GM21447 (cell line): ENCODE results near the gene RBM12.
A peak's percentile ranks its signal among the peaks of the same experiment; 100 is the strongest.
"Not testable (repeated sequence)": the region's sequence is repeated elsewhere in the genome, so short reads cannot be mapped to it uniquely, and the experiment has no call there.

Source experiments
- ATAC-seq: cut with Tn5 transposase; IDR thresholded peaks from one replicate; pipeline ENCODE4 v1.9.1; 2021; ENCODE audit not compliant: unreplicated experiment

The RBM12 gene

GRCh38 chr20:35698298-35699126 lies 33.8 kb upstream of the RBM12 start:
- peak; percentile 22 for ATAC-seq

DNA sequence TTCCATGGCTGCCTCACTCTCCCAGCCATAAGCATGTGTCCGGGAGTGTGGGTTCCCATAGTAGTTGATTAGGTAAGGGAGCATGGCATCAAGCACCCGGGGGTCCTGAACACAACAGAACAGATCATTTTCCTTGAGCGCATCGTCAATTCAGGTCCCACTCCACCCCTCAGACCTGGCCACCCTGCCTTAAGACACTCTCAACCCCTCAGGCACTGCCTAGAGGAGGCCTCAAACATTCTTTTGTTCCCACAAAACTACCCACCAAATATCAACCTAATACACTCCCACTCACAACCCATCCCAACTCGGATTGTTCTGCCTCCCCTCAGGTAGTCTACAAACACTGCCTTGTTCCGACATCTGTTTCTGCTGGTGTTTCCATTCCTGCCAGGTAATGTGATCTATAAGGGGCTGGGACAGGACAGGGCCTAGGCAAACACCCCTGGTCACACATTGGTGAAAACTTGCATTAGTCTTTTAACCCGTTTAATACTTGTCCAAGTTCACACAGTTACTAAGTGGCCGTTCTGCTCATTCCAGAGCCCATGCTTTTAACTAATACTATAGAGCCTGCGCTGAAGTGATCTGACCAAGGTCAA lies 33.1 kb upstream of the RBM12 start:
- ATAC-seq, result no peak

GRCh38 chr20:35695978-35696377 lies 31.3 kb upstream of the RBM12 start:
- ATAC-seq, result no peak

GRCh38 chr20:35695245-35695749 lies 30.6 kb upstream of the RBM12 start:
- no peak for ATAC-seq

GRCh38 chr20:35690265-35690664 lies 25.6 kb upstream of the RBM12 start:
- ATAC-seq, result no peak

- ATAC-seq, result not testable (repeated sequence)
These were observed 22.2 kb upstream of the RBM12 start for GRCh38 chr20:35686872-35687271.

DNA sequence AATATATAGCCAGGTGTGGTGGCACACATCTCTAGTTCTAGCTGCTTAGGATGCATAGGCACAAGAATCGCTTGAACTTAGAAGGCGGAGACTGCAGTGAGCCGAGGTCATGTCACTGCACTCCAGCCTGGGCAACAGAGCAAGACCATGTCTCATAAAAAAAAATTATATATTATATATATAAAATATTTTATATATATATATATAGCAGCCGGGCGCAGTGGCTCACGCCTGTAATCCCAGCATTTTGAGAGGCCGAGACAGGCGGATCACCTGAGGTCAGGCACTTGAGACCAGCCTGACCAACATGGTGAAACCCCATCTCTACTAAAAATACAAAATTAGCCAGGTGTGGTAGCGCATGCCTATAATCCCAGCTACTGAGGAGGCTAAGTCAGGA lies 20.7 kb upstream of the RBM12 start:
- ATAC-seq, result not testable (repeated sequence)

DNA sequence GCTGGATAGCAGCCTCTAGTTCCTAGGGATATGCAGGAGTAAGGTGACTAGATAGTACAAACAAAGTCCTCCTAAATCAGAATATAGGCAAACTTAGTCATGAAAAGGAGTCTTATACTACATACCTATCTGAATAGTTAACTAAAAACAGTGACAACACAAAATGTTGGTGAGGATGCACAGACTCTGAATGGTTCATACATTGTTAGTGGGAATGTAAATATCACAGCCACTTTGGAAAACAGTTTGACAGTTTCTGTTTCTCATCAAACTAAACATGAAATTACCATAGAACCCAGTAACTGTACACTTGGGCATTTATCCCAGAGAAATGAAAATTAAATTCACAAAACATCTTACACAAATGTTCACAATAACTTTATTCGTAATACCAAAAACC lies 17.3 kb upstream of the RBM12 start:
- ATAC-seq, result no peak

DNA sequence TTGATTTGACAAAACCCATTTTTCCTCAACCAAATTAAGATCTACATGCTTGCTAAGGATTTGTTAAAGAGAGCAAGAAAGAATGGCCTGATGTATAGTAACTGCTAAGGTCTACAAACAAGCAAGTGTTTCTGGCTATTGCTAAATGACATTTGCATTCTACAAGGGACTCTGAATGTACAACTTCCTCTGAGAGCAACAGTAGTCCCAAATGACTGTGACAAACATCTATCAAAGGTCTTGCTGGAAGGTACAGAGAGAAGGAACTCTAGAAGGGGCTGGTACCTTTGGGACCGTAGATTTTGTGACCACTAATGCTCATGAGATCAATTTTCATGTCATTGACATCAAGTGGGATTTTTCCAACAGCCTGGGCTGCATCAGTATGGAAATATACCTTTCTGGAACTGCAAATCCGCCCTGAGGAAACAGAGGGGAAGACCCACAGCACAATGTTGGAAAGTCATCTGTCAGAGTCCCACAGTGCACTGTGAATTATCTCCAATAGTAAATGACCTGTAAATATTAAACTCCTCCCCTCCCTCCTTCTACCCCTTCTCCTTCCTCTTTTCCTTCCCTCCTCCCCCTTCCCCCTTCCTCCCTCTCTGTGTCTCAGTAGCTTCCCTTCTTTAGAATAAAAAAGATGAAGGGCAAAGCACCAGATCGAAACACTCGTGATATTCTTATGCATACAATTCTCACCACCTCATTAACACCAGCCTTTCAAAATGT lies 15.9 kb upstream of the RBM12 start:
- ATAC-seq, result no peak

- ATAC-seq, result no peak
These were observed 10.2 kb upstream of the RBM12 start for GRCh38 chr20:35674921-35675320.

DNA sequence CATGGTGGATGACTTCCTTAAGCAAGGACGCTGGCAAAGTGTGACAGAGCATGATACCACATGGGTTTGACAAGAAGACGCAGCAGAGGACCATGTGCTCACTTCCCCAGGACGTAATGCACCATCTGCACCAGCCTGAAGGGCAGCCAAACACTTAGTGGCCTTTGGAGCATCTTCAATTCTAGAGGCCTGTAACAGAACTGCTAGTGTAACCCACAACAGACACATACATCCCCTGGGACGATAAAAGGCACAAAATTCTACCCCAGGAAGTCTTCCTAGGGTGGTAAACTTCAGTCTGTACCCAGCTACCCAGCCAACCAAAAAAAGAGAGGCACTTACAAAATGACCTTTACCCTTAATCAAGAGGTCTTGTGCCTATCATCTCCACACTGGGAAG lies 9.2 kb upstream of the RBM12 start:
- ATAC-seq, result no peak

GRCh38 chr20:35669681-35670080 lies 5.0 kb upstream of the RBM12 start:
- ATAC-seq, result no peak

- no peak for ATAC-seq
These were observed 4.5 kb upstream of the RBM12 start for GRCh38 chr20:35669221-35669620.

GRCh38 chr20:35665949-35666288 lies 1.2 kb upstream of the RBM12 start:
- ATAC-seq, result no peak

DNA sequence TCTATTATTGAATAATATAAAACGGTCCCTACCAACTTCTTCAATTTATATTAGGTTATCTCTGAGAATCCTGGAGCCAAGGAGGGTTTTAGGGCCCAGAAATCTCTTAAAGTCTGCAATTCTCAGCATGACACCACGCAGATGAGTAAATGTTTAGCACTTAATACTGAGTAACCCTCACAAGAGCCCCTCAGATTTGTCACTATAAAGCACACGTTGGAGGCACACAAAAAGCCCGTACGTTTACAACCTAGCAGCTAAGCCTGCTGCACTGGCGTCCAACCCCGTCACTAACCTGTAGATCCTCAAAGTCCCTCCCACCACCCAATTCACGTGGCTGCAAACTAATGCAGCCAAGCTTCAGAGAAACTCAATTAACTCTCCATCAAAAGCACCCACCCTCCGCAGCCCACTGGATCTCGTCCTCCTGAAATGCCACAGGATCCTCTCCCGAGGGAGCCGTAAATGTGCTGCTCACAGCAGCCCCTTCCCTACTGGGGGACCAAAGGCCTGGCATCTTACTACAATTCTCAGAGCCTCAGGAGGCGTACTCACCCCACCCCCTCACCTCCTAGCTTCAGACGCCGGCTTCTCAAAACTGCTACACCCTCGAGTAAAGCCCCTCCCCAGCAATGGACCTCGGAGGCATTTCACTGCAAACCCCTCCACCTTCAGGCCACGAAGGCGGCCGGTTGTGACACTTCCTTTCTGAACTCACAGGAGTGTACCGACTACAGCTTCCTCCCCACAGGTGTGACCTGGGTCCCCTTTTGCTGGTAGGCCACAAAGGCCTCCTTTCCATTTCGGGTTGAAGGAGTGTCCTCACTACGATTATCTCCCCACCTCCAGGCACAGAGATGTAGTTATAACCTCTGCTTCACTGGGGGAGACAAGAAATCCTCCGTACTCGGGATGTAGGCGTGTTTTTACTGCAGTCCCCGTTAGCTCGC lies 909 bp downstream of the RBM12 start:
- ATAC-seq, result peak; percentile 36

DNA sequence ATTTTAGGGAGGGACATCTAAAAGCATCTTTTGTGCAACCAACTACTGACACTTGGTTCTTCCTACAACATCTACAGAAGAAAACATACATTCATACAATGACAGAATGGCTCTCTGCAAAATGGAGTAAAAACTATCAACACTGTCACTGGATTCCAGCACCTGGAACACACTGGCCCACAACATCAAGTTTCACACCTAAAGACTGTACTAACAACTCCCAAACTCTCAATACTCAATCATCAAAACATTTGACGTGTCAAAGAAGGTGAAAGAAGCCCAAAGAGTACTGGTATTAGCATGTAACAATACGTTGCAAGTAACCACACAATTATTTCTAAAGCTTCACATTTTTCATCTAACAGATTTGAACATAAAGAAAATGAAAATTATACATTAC lies 2.1 kb downstream of the RBM12 start:
- no peak for ATAC-seq

DNA sequence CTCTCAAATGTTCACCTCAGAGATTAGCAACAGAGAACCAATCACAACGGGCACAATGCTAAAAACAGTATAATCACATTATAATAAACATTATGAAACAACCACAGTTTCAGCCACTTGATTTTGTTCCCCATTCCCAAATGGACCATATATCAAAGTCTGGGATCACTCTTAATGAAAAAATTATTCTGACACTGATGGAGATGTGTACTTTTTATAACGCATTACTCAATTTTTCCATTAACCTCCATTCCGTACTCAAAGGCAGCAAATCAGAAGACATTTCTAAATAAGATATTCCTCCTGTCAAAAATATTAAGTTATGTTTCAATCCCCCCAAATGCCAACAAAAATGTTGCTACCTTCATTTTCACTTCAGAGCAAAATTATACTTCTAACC lies 2.8 kb downstream of the RBM12 start:
- no peak for ATAC-seq

GRCh38 chr20:35661053-35661452 lies 3.6 kb downstream of the RBM12 start:
- ATAC-seq, result no peak

DNA sequence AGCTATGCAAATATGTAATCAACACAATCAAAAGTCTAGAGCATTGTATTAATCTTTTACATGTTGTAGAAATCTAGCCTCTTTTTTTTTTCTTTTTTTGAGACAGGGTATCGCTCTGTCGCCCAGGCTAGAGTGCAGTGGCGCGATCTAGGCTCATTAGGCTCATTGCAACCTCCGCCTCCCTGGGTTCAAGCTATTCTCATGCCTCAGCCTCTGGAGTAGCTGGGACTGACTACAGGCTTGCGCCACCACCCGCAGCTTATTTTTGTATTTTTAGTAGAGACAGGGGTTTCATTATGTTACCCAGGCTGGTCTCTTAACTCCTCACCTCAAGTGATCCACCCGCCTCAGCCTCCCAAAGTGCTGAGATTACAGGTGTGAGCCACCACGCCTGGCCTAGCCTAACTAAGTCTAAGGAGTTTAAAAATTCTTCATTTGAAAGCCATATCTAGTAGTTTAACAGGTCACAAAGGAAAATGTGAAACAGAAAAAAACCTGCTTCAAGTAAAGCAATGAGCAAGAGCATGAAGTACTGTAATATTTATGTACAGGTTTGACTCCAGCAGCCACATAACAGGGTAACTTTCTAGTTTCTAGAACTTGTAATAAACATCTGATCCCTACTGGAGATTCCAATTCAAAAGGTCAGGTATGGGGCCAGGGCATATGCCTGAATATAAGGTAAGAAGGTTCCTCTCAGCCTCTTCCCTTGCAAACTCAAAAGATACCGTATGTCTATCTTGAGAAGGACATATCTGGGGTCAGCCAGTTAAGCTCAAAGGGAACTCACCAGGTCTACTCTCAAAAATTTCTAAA lies 4.4 kb downstream of the RBM12 start:
- ATAC-seq, result no peak

GRCh38 chr20:35657271-35657670 lies 7.4 kb downstream of the RBM12 start:
- ATAC-seq, result no peak
